Esophagus squamous epithelium (tissue), 5 donors: Measurements from ENCODE around the gene ANKS1B. TPM values are rescaled to one million over a fixed set of nuclear protein-coding genes. Genes with fewer than 3 reads are reported as not detected.

Experiments
- DNase-seq: peaks from one replicate; lab custom pipeline; 2025; lab: John Stamatoyannopoulos, UW
- H3K27ac ChIP-seq, 4 donors: fragments of 200-600 bp; sonication (generic); one replicate each; pipeline ENCODE4 v1.5.1; 2016 to 2019; ENCODE audit warnings: mild to moderate bottlenecking in 1 of 4
- H3K27me3 ChIP-seq, 4 donors: fragments of 200-600 bp; sonication (generic); 1 replicate in 3 of 4; 2 replicates in 1 of 4; pipeline versions ENCODE4 v1.5.1 to v1.6.0; 2017 to 2021; ENCODE audit warnings: antibody characterized with exemption in 1 of 4
- H3K36me3 ChIP-seq, 3 donors: fragments of 200-600 bp; sonication (generic); one replicate each; pipeline ENCODE4 v1.5.1; 2016 to 2019
- H3K4me1 ChIP-seq, 3 donors: fragments of 200-600 bp; sonication (generic); one replicate each; pipeline ENCODE4 v1.5.1; 2017 to 2019
- H3K4me3 ChIP-seq, 4 donors: fragments of 200-600 bp; sonication (generic); 1 replicate in 3 of 4; 2 replicates in 1 of 4; pipeline ENCODE4 v1.5.1; 2016 to 2019; ENCODE audit warnings: mild to moderate bottlenecking in 2 of 4, moderate library complexity in 1 of 4
- H3K9me3 ChIP-seq, 3 donors: fragments of 200-600 bp; sonication (generic); one replicate each; pipeline ENCODE4 v1.5.1; 2016 to 2019
- POLR2A ChIP-seq, 4 donors: fragments of 450-650 bp; IDR thresholded peaks; one replicate each; pipeline ENCODE4 v1.6.1; 2017; ENCODE audit warnings: antibody characterized with exemption in 4 of 4, mild to moderate bottlenecking in 4 of 4, moderate library complexity in 3 of 4
- WGBS, 2 donors: methylation state at CpG; one replicate each; pipeline ENCODE4 v1.1.5; 2018; 5-methylcytosine and 5-hydroxymethylcytosine counted together
- intact Hi-C: fragments of 100-400 bp; cut with DNase I; formaldehyde crosslinking; loops from one replicate; pipeline ENCODE4 v1.15.0; 2022
- total RNA-seq, 4 donors: library from RNA; depleted of rRNA; stranded (reverse); fragments of >200 nt; gene quantifications; one replicate each; pipeline ENCODE4 v1.1.0, GENCODE V29; 2016
- TF ChIP-seq, protein P1 (sequence below), 6 experiments: fragments of 450-650 bp in 4 of 6; fragments of 200-600 bp in 2 of 6; sonication (generic) in 2 of 6; IDR thresholded peaks; one replicate each; pipeline ENCODE4 v1.5.1; 2016 to 2019; ENCODE audit warnings: antibody characterized with exemption in 6 of 6, mild to moderate bottlenecking in 4 of 6, moderate library complexity in 4 of 6
- donor health status: DM: yes; HTN: yes; CAD: no.

Gene ANKS1B
- total RNA-seq, 4 donors from 2014 or later: 1.6 to 15.8 (median 8.1) TPM

- no peaks in the 10 kb centered on the region for H3K27me3 ChIP-seq
- no peaks in the 10 kb centered on the region for H3K4me1 ChIP-seq
- peaks cover 0 to under 1% (median 0%) of the 10 kb centered on the region in 3 donors for H3K9me3 ChIP-seq
- TF ChIP-seq, protein P1, sequence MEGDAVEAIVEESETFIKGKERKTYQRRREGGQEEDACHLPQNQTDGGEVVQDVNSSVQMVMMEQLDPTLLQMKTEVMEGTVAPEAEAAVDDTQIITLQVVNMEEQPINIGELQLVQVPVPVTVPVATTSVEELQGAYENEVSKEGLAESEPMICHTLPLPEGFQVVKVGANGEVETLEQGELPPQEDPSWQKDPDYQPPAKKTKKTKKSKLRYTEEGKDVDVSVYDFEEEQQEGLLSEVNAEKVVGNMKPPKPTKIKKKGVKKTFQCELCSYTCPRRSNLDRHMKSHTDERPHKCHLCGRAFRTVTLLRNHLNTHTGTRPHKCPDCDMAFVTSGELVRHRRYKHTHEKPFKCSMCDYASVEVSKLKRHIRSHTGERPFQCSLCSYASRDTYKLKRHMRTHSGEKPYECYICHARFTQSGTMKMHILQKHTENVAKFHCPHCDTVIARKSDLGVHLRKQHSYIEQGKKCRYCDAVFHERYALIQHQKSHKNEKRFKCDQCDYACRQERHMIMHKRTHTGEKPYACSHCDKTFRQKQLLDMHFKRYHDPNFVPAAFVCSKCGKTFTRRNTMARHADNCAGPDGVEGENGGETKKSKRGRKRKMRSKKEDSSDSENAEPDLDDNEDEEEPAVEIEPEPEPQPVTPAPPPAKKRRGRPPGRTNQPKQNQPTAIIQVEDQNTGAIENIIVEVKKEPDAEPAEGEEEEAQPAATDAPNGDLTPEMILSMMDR (IDR thresholded peaks at IDR 0.05): no peak
- TF ChIP-seq POLR2A (IDR thresholded peaks at IDR 0.05): no peak
- 52 to 66% methylated on average over 2 of the region's 2 CpGs for WGBS, 2 donors
- H3K36me3 ChIP-seq: no peaks in the 10 kb centered on the region
- no peak for DNase-seq
- no peak overlapping the region for H3K4me3 ChIP-seq
- intact Hi-C loops: no loop called here
- H3K27ac ChIP-seq: no peak overlapping the region
Observed at GRCh38 chr12:99759444-99759843, 225.3 kb downstream of the ANKS1B start.

GRCh38 chr12:99758997-99759396 is 225.7 kb downstream of the ANKS1B start:
- intact Hi-C loops: no loop called here
- DNase-seq: no peak
- Histone ChIP-seq H3K36me3 (no peaks in the 10 kb centered on the region), H3K4me1 (no peaks in the 10 kb centered on the region), H3K27ac (no peak overlapping the region), H3K4me3 (no peak overlapping the region), H3K9me3 (peaks cover 0 to 5% (median 4%) of the 10 kb centered on the region in 3 donors), H3K27me3 (no peaks in the 10 kb centered on the region)
- 85 to 87% methylated on average over 3 of the region's 3 CpGs for WGBS, 2 donors
- TF ChIP-seq POLR2A (IDR thresholded peaks at IDR 0.05): no peak
- TF ChIP-seq, protein P1 (IDR thresholded peaks at IDR 0.05): no peak

DNA sequence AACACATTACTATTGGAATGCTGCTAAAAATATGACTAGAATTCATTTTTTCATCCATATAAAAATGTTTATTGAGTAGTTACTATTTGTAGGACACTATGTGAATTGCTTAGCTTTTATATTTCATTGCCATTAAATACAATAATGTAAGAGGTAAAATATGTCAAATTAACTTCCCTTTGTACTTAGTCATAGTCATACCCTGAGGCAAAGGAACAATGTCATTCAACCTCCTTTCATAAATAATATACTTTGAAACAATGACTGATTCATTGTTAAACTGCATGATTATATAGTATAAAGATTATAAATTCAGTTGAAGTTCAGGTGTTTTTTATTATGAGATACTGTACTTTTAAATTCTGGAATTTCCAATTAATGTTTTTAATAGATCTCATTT is 232.0 kb downstream of the ANKS1B start:
- Histone ChIP-seq H3K27ac (no peak overlapping the region), H3K4me3 (no peak overlapping the region), H3K27me3 (no peaks in the 10 kb centered on the region), H3K36me3 (no peaks in the 10 kb centered on the region), H3K9me3 (peaks cover 0 to 11% (median 8%) of the 10 kb centered on the region in 3 donors), H3K4me1 (no peaks in the 10 kb centered on the region)
- intact Hi-C loops: no loop called here
- no peak for TF ChIP-seq POLR2A (IDR thresholded peaks at IDR 0.05)
- TF ChIP-seq, protein P1 (IDR thresholded peaks at IDR 0.05): no peak
- DNase-seq: no peak

- no peaks in the 10 kb centered on the region for H3K4me1 ChIP-seq
Observed at GRCh38 chr12:99746538-99746937, 238.2 kb downstream of the ANKS1B start.

GRCh38 chr12:99745895-99746294 is 238.8 kb downstream of the ANKS1B start:
- no peak for DNase-seq
- TF ChIP-seq POLR2A (IDR thresholded peaks at IDR 0.05): no peak
- TF ChIP-seq, protein P1 (IDR thresholded peaks at IDR 0.05): no peak

More at GRCh38 chr12:99746538-99746937, 238.2 kb downstream of the ANKS1B start:
- Histone ChIP-seq H3K27ac (no peak overlapping the region), H3K4me3 (no peak overlapping the region), H3K9me3 (no peaks in the 10 kb centered on the region), H3K36me3 (no peaks in the 10 kb centered on the region), H3K27me3 (no peaks in the 10 kb centered on the region)
- DNase-seq: no peak
- intact Hi-C loops: no loop called here
- TF ChIP-seq POLR2A (IDR thresholded peaks at IDR 0.05): no peak
- TF ChIP-seq, protein P1 (IDR thresholded peaks at IDR 0.05): no peak

More at GRCh38 chr12:99745895-99746294, 238.8 kb downstream of the ANKS1B start:
- no peak overlapping the region for H3K27ac ChIP-seq
- no peaks in the 10 kb centered on the region for H3K36me3 ChIP-seq
- H3K27me3 ChIP-seq: no peaks in the 10 kb centered on the region
- no peaks in the 10 kb centered on the region for H3K4me1 ChIP-seq
- no peak overlapping the region for H3K4me3 ChIP-seq
- intact Hi-C loops: no loop called here
- 51 to 70% methylated on average over 2 of the region's 2 CpGs for WGBS, 2 donors
- no peaks in the 10 kb centered on the region for H3K9me3 ChIP-seq
